Neural cell (in vitro differentiated cells): ENCODE measurements around the gene ITGB3. TPM values are rescaled to one million over a fixed set of nuclear protein-coding genes. Genes with fewer than 3 reads are reported as not detected.

Experiments
- H2AFZ ChIP-seq: fragments of 200-600, 300-800 bp; sonication (generic), shearing (Covaris generic); 2 replicates; pipeline ENCODE4 v1.6.0; 2014; ENCODE audit warnings: low read depth, mild to moderate bottlenecking, antibody characterized with exemption, low read length, moderate library complexity
- H3F3A ChIP-seq: fragments of 200-600 bp; shearing (Covaris generic); 2 replicates; pipeline ENCODE4 v1.6.1; 2016; ENCODE audit warnings: mild to moderate bottlenecking, moderate library complexity, mixed read lengths, antibody characterized with exemption, low read length; ENCODE audit not compliant: insufficient read depth, poor library complexity, severe bottlenecking
- H3K27ac ChIP-seq: fragments of 200-600, 300-800 bp; sonication (generic), shearing (Covaris generic); 2 replicates; pipeline ENCODE4 v1.5.1; 2014; ENCODE audit warnings: mild to moderate bottlenecking, low read length, moderate library complexity
- H3K27me3 ChIP-seq: fragments of 300-800, 200-600 bp; sonication (generic), shearing (Covaris generic); 2 replicates; pipeline ENCODE4 v1.6.0; 2014; ENCODE audit warnings: mild to moderate bottlenecking, low read depth, low read length, moderate library complexity; ENCODE audit not compliant: insufficient read depth
- H3K36me3 ChIP-seq: fragments of 300-800, 200-600 bp; sonication (generic), shearing (Covaris generic); 2 replicates; pipeline ENCODE4 v1.5.1; 2014; ENCODE audit warnings: mild to moderate bottlenecking, antibody characterized with exemption, low read length, moderate library complexity; ENCODE audit not compliant: insufficient read depth
- H3K4me2 ChIP-seq: fragments of 300-800, 200-600 bp; sonication (generic), shearing (Covaris generic); 2 replicates; pipeline ENCODE4 v1.6.0; 2014; ENCODE audit warnings: mild to moderate bottlenecking, low read length
- H3K4me3 ChIP-seq: fragments of 300-800, 200-600 bp; sonication (generic), shearing (Covaris generic); 2 replicates; pipeline ENCODE4 v1.5.1; 2014; ENCODE audit warnings: mild to moderate bottlenecking, low read length, moderate library complexity
- H3K79me2 ChIP-seq: fragments of 200-600 bp; shearing (Covaris generic); replicated peaks from 2 replicates; pipeline ENCODE4 v1.6.0; 2014; ENCODE audit warnings: mild to moderate bottlenecking, low read length, moderate library complexity; ENCODE audit not compliant: insufficient read depth
- H3K9ac ChIP-seq: fragments of 300-800, 200-600 bp; sonication (generic), shearing (Covaris generic); 2 replicates; pipeline ENCODE4 v1.6.1; 2016; ENCODE audit warnings: mild to moderate bottlenecking, low read length, mixed read lengths
- H3K9me2 ChIP-seq: fragments of 200-600 bp; shearing (Covaris generic); 2 replicates; pipeline ENCODE4 v1.6.1; 2016; ENCODE audit warnings: mild to moderate bottlenecking, low read length, mixed read lengths; ENCODE audit not compliant: insufficient read depth
- H3K9me3 ChIP-seq: fragments of 200-600, 300-800 bp; sonication (generic), shearing (Covaris generic); 2 replicates; pipeline ENCODE4 v1.6.1; 2016; ENCODE audit warnings: mild to moderate bottlenecking, mixed run types, low read length, moderate library complexity, mixed read lengths
- H4K20me1 ChIP-seq: fragments of 200-600 bp; shearing (Covaris generic); 2 replicates; pipeline ENCODE4 v1.6.1; 2016; ENCODE audit warnings: mild to moderate bottlenecking, mixed run types; ENCODE audit not compliant: insufficient read depth
- CTCF ChIP-seq: fragments of 450-650 bp; IDR thresholded peaks from 2 replicates; pipeline ENCODE4 v1.5.1; 2014; ENCODE audit warnings: antibody characterized with exemption, mild to moderate bottlenecking, moderate library complexity; ENCODE audit not compliant: poor library complexity, severe bottlenecking
- EP300 ChIP-seq: fragments of 450-650 bp; conservative IDR thresholded peaks from 2 replicates; pipeline ENCODE4 v1.6.1; 2014; ENCODE audit warnings: antibody characterized with exemption, mild to moderate bottlenecking, moderate library complexity; ENCODE audit not compliant: poor library complexity, severe bottlenecking
- EZH2 ChIP-seq: fragments of 200-600, 300-800 bp; shearing (Covaris generic), sonication (generic); IDR thresholded peaks from 2 replicates; pipeline ENCODE4 v1.6.1; 2014; ENCODE audit warnings: antibody characterized with exemption, low read length, borderline replicate concordance, mild to moderate bottlenecking; ENCODE audit not compliant: insufficient read depth, poor library complexity, severe bottlenecking
- MXI1 ChIP-seq: fragments of 450-650 bp; conservative IDR thresholded peaks from 2 replicates; pipeline ENCODE4 v1.6.1; 2014; ENCODE audit warnings: antibody characterized with exemption, mild to moderate bottlenecking; ENCODE audit not compliant: poor library complexity, severe bottlenecking
- POLR2AphosphoS5 ChIP-seq: IDR thresholded peaks from 2 replicates; pipeline ENCODE4 v1.6.1; 2012
- RAD21 ChIP-seq: fragments of 450-650 bp; conservative IDR thresholded peaks from 2 replicates; pipeline ENCODE4 v1.6.1; 2014; ENCODE audit warnings: antibody characterized with exemption, mild to moderate bottlenecking, moderate library complexity
- REST ChIP-seq: IDR thresholded peaks from 2 replicates; pipeline ENCODE4 v1.6.1; 2012; ENCODE audit warnings: borderline replicate concordance
- SMC3 ChIP-seq: fragments of 450-650 bp; conservative IDR thresholded peaks from 2 replicates; pipeline ENCODE4 v1.6.1; 2014; ENCODE audit warnings: antibody characterized with exemption, mild to moderate bottlenecking, moderate library complexity; ENCODE audit not compliant: poor library complexity
- TAF1 ChIP-seq: IDR thresholded peaks from 2 replicates; pipeline ENCODE4 v1.6.1; 2012; ENCODE audit warnings: low read depth
- polyA plus RNA-seq: library from polyadenylated mRNA; depleted of rRNA; stranded (reverse); fragments of >200 nt; gene quantifications from 2 replicates; pipeline ENCODE4 v1.2.3, GENCODE V29; 2014

ITGB3 gene
- polyA plus RNA-seq, 1 donor from 2014 or later: not detected

GRCh38 chr17:47288531-47289116 is 35.0 kb downstream of the ITGB3 start:
- TF ChIP-seq CTCF: no peak
- TF ChIP-seq POLR2AphosphoS5: no peak
- TF ChIP-seq EP300: no peak
- no peak overlapping the region for H3K4me2 ChIP-seq

GRCh38 chr17:47289302-47289701 is 35.7 kb downstream of the ITGB3 start:
- no peaks in the 10 kb centered on the region for H3K9me2 ChIP-seq
- H2AFZ ChIP-seq: no peak overlapping the region
- H3K9me3 ChIP-seq: no peaks in the 10 kb centered on the region
- TF ChIP-seq REST (no peak), POLR2AphosphoS5 (no peak), TAF1 (no peak), CTCF (no peak), EP300 (no peak), SMC3 (no peak), RAD21 (no peak), MXI1 (no peak), EZH2 (no peak)
- H3K27ac ChIP-seq: no peak overlapping the region
- H3K36me3 ChIP-seq: no peaks in the 10 kb centered on the region
- no peaks in the 10 kb centered on the region for H3K79me2 ChIP-seq
- H3K9ac ChIP-seq: no peak overlapping the region
- H3K4me3 ChIP-seq: no peak overlapping the region
- H4K20me1 ChIP-seq: no peaks in the 10 kb centered on the region
- no peaks in the 10 kb centered on the region for H3F3A ChIP-seq
- H3K27me3 ChIP-seq: no peaks in the 10 kb centered on the region
- H3K4me2 ChIP-seq: no peak overlapping the region

More at GRCh38 chr17:47288531-47289116, 35.0 kb downstream of the ITGB3 start:
- no peak overlapping the region for H2AFZ ChIP-seq
- no peaks in the 10 kb centered on the region for H3K36me3 ChIP-seq
- H3K9ac ChIP-seq: no peak overlapping the region
- no peaks in the 10 kb centered on the region for H3K9me2 ChIP-seq
- H4K20me1 ChIP-seq: no peaks in the 10 kb centered on the region
- H3K27ac ChIP-seq: no peak overlapping the region
- H3K4me3 ChIP-seq: no peak overlapping the region
- H3K27me3 ChIP-seq: no peaks in the 10 kb centered on the region
- H3F3A ChIP-seq: no peaks in the 10 kb centered on the region
- H3K79me2 ChIP-seq: no peaks in the 10 kb centered on the region
- no peaks in the 10 kb centered on the region for H3K9me3 ChIP-seq
